IMR-90 (cell line): ENCODE data around the gene PTPMT1. TPM values are rescaled to one million over a fixed set of nuclear protein-coding genes. Genes with fewer than 3 reads are reported as not detected.

ENCODE experiments used
- ATAC-seq: fragments of 200-7000 bp; cut with Tn5 transposase; 2 replicates; pipeline ENCODE4 v1.9.1; 2020; ENCODE audit warnings: low read depth, mild to moderate bottlenecking, moderate library complexity
- BruUV-seq: library from RNA; stranded (reverse); fragments of 400-500 nt; replicated peaks from 2 replicates; lab custom pipeline; 2021; lab: Mats Ljungman, UMichigan
- CTCF ChIA-PET: fragments of 300-600 bp; formaldehyde crosslinking; extraction: SDS; loops from one replicate; lab custom pipeline; 2021; ENCODE audit warnings: antibody characterized with exemption; lab: Yijun Ruan, JAX
- POLR2A ChIA-PET: fragments of 300-600 bp; sonication (Branson Sonifier 250); formaldehyde crosslinking; loops from one replicate; lab custom pipeline; 2022; ENCODE audit warnings: antibody characterized with exemption; ENCODE audit not compliant: unreplicated experiment; lab: Charles Lee
- DNase-seq: peaks from one replicate; pipeline ENCODE4 v3.0.0; 2013
- H2AFZ ChIP-seq: replicated peaks from 2 replicates; pipeline ENCODE3; 2013; ENCODE audit warnings: low read length, mild to moderate bottlenecking; ENCODE audit not compliant: poor library complexity
- H2AK5ac ChIP-seq: 2 replicates; pipeline ENCODE4 v1.6.1; 2013; ENCODE audit warnings: low read depth, low read length, inconsistent platforms
- H2AK9ac ChIP-seq: replicated peaks from 2 replicates; pipeline ENCODE3; 2013; ENCODE audit warnings: mild to moderate bottlenecking, low read depth, low read length, moderate library complexity; ENCODE audit not compliant: poor library complexity
- H2BK120ac ChIP-seq: 2 replicates; pipeline ENCODE4 v1.6.1; 2013; ENCODE audit warnings: low read depth, low read length, inconsistent platforms
- H2BK15ac ChIP-seq: 3 replicates; pipeline ENCODE4 v1.6.1; 2013; ENCODE audit warnings: low read depth, low read length, inconsistent platforms
- H2BK20ac ChIP-seq: 2 replicates; pipeline ENCODE4 v1.6.1; 2013; ENCODE audit warnings: low read depth, mild to moderate bottlenecking, inconsistent platforms, low read length, moderate library complexity
- H2BK5ac ChIP-seq: 2 replicates; pipeline ENCODE4 v1.6.1; 2013; ENCODE audit warnings: mild to moderate bottlenecking, low read depth, low read length, inconsistent platforms; ENCODE audit not compliant: poor library complexity, severe bottlenecking
- H3K14ac ChIP-seq: replicated peaks from 2 replicates; pipeline ENCODE4 v1.6.1; 2013; ENCODE audit warnings: low read depth, low read length, inconsistent platforms
- H3K18ac ChIP-seq: 2 replicates; pipeline ENCODE4 v1.6.1; 2013; ENCODE audit warnings: low read depth, low read length, control low read depth
- H3K23ac ChIP-seq: 2 replicates; pipeline ENCODE4 v1.6.1; 2013; ENCODE audit warnings: low read depth, low read length, inconsistent platforms
- H3K27ac ChIP-seq: 2 replicates; pipeline ENCODE4 v1.5.1; 2013; ENCODE audit warnings: mild to moderate bottlenecking, control low read depth, low read length; ENCODE audit not compliant: insufficient read depth
- H3K27me3 ChIP-seq: 2 replicates; pipeline ENCODE4 v1.6.1; 2013; ENCODE audit warnings: low read length; ENCODE audit not compliant: control insufficient read depth, insufficient read depth
- H3K36me3 ChIP-seq: 2 replicates; pipeline ENCODE4 v1.6.1; 2013; ENCODE audit warnings: low read length, mixed read lengths; ENCODE audit not compliant: control insufficient read depth, insufficient read depth
- H3K4ac ChIP-seq: 2 replicates; pipeline ENCODE4 v1.6.1; 2013; ENCODE audit warnings: low read depth, low read length, inconsistent platforms
- H3K4me1 ChIP-seq: 2 replicates; pipeline ENCODE4 v1.6.1; 2013; ENCODE audit warnings: low read length, mixed read lengths; ENCODE audit not compliant: control insufficient read depth, insufficient read depth
- H3K4me2 ChIP-seq: 2 replicates; pipeline ENCODE4 v1.6.1; 2013; ENCODE audit warnings: low read depth, mild to moderate bottlenecking, control low read depth, low read length, moderate library complexity
- H3K4me3 ChIP-seq: 2 replicates; pipeline ENCODE4 v1.5.1; 2013; ENCODE audit warnings: low read depth, mild to moderate bottlenecking, control low read depth, low read length, moderate library complexity; ENCODE audit not compliant: insufficient read depth
- H3K56ac ChIP-seq: 2 replicates; pipeline ENCODE4 v1.6.1; 2013; ENCODE audit warnings: low read length, inconsistent platforms; ENCODE audit not compliant: insufficient read depth; ENCODE audit errors: extremely low read depth
- H3K79me1 ChIP-seq, 2 experiments: 2 replicates each; pipeline ENCODE4 v1.6.1; 2013; ENCODE audit warnings: low read length in 2 of 2, inconsistent platforms in 1 of 2, low read depth in 1 of 2
- H3K9ac ChIP-seq: 2 replicates; pipeline ENCODE4 v1.6.1; 2013; ENCODE audit warnings: low read depth, low read length, control low read depth
- H3K9me1 ChIP-seq: 2 replicates; pipeline ENCODE4 v1.6.1; 2013; ENCODE audit warnings: low read length, inconsistent platforms; ENCODE audit not compliant: insufficient read depth
- H3K9me3 ChIP-seq: 2 replicates; pipeline ENCODE4 v1.6.1; 2013; ENCODE audit warnings: low read length; ENCODE audit not compliant: control insufficient read depth, insufficient read depth
- H4K20me1 ChIP-seq: 2 replicates; pipeline ENCODE4 v1.6.1; 2013; ENCODE audit warnings: low read length, inconsistent platforms; ENCODE audit not compliant: insufficient read depth
- H4K5ac ChIP-seq: 2 replicates; pipeline ENCODE4 v1.6.1; 2013; ENCODE audit warnings: mild to moderate bottlenecking, low read depth, low read length, control low read depth
- H4K8ac ChIP-seq, 2 experiments: 2 replicates each; pipeline ENCODE4 v1.6.1; 2013; ENCODE audit warnings: low read depth in 2 of 2, low read length in 2 of 2, control low read depth in 1 of 2, inconsistent platforms in 1 of 2
- H4K91ac ChIP-seq: 2 replicates; pipeline ENCODE4 v1.6.1; 2013; ENCODE audit warnings: low read depth, low read length, inconsistent platforms; ENCODE audit not compliant: insufficient read depth
- BHLHE40 ChIP-seq: fragments of 150-350 bp; IDR thresholded peaks from 2 replicates; pipeline ENCODE4 v1.6.1; 2016; ENCODE audit warnings: mild to moderate bottlenecking, low read depth, low read length
- CEBPB ChIP-seq: IDR thresholded peaks from 2 replicates; pipeline ENCODE4 v1.6.1; 2012; ENCODE audit warnings: low read depth, low read length, improper control_type of control experiment
- RAD21 ChIP-seq: IDR thresholded peaks from 2 replicates; pipeline ENCODE4 v1.6.1; 2012; ENCODE audit warnings: low read length, improper control_type of control experiment
- RCOR1 ChIP-seq: IDR thresholded peaks from 2 replicates; pipeline ENCODE4 v1.6.1; 2012; ENCODE audit warnings: mild to moderate bottlenecking, low read length, improper control_type of control experiment; ENCODE audit not compliant: insufficient replicate concordance
- RFX5 ChIP-seq: IDR thresholded peaks from 2 replicates; pipeline ENCODE4 v1.8.0; 2012; ENCODE audit warnings: low read depth, mild to moderate bottlenecking, low read length, moderate library complexity
- WGBS, 2 experiments: methylation state at CpG; one replicate each; pipeline versions ENCODE4 v1.1.5 to v1.1.7; 2013; ENCODE audit warnings: missing lambda C conversion rate in 2 of 2; ENCODE audit not compliant: insufficient read length in 1 of 2; ENCODE audit errors: extremely low coverage in 2 of 2; 5-methylcytosine and 5-hydroxymethylcytosine counted together
- dilution Hi-C: fragments of 300-500 bp; cut with HindIII; formaldehyde crosslinking; loops from one replicate; pipeline ENCODE4 v1.14.3; 2018; ENCODE audit warnings: low sequenced_read_pairs; ENCODE audit not compliant: unreplicated experiment
- in situ Hi-C: fragments of 300-500 bp; cut with MboI; formaldehyde crosslinking; loops from 3 replicates; pipeline ENCODE4 v1.14.3; 2019; ENCODE audit warnings: low sequenced_read_pairs, inconsistent platforms, mixed read lengths
- intact Hi-C: fragments of 100-400 bp; cut with micrococcal nuclease; formaldehyde crosslinking; loops from 2 replicates; pipeline ENCODE4 v1.10.0; 2022
- polyA plus RNA-seq, 3 experiments: library from polyadenylated mRNA; depleted of rRNA; stranded (reverse); fragments of >200 nt; gene quantifications; 2 replicates each; pipeline ENCODE4 v1.2.3, GENCODE V29; 2012; ENCODE audit warnings: low replicate concordance in 1 of 3
- total RNA-seq: library from RNA; depleted of rRNA; stranded (reverse); fragments of >200 nt; gene quantifications from 2 replicates; pipeline ENCODE4 v1.2.3, GENCODE V29; 2012
- TF ChIP-seq, protein P1 (sequence below): fragments of 150-350 bp; IDR thresholded peaks from 2 replicates; pipeline ENCODE4 v1.6.1; 2016; ENCODE audit warnings: low read depth, mild to moderate bottlenecking, low read length, moderate library complexity, borderline replicate concordance

Gene PTPMT1
- total and polyA plus RNA-seq, 2 of the 4 experiments (the other 2 are of a cell fraction): 51.6 to 55.0 TPM

DNA sequence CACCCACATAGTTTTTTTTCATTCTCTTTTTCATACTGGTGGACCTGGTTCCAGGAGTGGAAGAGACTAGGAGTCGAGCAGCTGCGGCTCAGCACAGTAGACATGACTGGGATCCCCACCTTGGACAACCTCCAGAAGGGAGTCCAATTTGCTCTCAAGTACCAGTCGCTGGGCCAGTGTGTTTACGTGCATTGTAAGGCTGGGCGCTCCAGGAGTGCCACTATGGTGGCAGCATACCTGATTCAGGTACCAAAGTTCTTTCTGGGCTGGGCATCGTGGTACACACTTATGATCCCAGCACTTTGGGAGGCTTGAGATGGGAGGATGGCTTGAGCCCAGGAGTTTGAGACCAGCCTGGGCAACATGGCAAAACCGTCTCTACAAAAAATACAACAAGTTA lies 4.2 kb downstream of the PTPMT1 start:
- H2AK9ac ChIP-seq: no peak overlapping the region
- ChIA-PET CTCF (no interaction called here), POLR2A (no interaction called here)
- no peak overlapping the region for H2BK15ac ChIP-seq
- no peaks in the 10 kb centered on the region for H3K27me3 ChIP-seq
- H2BK20ac ChIP-seq: no peak overlapping the region
- intact Hi-C loops (no loop called here), in situ Hi-C loops (no loop called here), dilution Hi-C loops (no loop called here)
- H3K4me3 ChIP-seq: no peak overlapping the region
- H3K9me1 ChIP-seq: peaks cover 12% of the 10 kb centered on the region
- no peak overlapping the region for H4K91ac ChIP-seq
- H2AFZ ChIP-seq: no peak overlapping the region
- no peak overlapping the region for H2AK5ac ChIP-seq
- ATAC-seq (no peak), DNase-seq (no peak)
- H3K56ac ChIP-seq: no peak overlapping the region
- no peak overlapping the region for H3K18ac ChIP-seq
- H3K4me1 ChIP-seq: peaks cover 10% of the 10 kb centered on the region
- no peak overlapping the region for H2BK120ac ChIP-seq
- TF ChIP-seq, protein P1, sequence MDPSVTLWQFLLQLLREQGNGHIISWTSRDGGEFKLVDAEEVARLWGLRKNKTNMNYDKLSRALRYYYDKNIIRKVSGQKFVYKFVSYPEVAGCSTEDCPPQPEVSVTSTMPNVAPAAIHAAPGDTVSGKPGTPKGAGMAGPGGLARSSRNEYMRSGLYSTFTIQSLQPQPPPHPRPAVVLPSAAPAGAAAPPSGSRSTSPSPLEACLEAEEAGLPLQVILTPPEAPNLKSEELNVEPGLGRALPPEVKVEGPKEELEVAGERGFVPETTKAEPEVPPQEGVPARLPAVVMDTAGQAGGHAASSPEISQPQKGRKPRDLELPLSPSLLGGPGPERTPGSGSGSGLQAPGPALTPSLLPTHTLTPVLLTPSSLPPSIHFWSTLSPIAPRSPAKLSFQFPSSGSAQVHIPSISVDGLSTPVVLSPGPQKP: no peak
- TF ChIP-seq RCOR1 (no peak), RFX5 (no peak), CEBPB (no peak), BHLHE40 (no peak), RAD21 (no peak)
- peaks cover 13% of the 10 kb centered on the region; the same call in 1 of the 2 replicates for H4K20me1 ChIP-seq
- H3K4me2 ChIP-seq: no peak overlapping the region
- no peak overlapping the region for H3K23ac ChIP-seq
- no peak overlapping the region for H2BK5ac ChIP-seq
- H4K5ac ChIP-seq: no peak overlapping the region
- peaks cover 25% of the 10 kb centered on the region for H3K36me3 ChIP-seq
- 91% methylated on average over 6 of the region's 7 CpGs; no CpG with 5 or more reads in 1 of the 2 experiments for WGBS, 2 experiments
- BruUV-seq: no TSS peak
- H3K79me1 ChIP-seq: peaks cover 36 to 71% of the 10 kb centered on the region in 2 experiments
- H3K27ac ChIP-seq: no peak overlapping the region
- no peak overlapping the region for H3K14ac ChIP-seq
- no peaks in the 10 kb centered on the region for H3K9me3 ChIP-seq
- no peak overlapping the region for H4K8ac ChIP-seq
- no peak overlapping the region for H3K4ac ChIP-seq
- no peak overlapping the region for H3K9ac ChIP-seq
